Measurements from ENCODE around the gene AAR2. TPM values are rescaled to one million over a fixed set of nuclear protein-coding genes. Genes with fewer than 3 reads are reported as not detected.

AAR2 gene
- total RNA-seq, result 25.6 and 25.9 TPM in 2 replicates

GRCh38 chr20:36235892-36236785 is at the start of gene AAR2:
AAR2 (plus strand) TSS chr20:36236478; CDS start chr20:36239869, 3,391 bp downstream.

DNA sequence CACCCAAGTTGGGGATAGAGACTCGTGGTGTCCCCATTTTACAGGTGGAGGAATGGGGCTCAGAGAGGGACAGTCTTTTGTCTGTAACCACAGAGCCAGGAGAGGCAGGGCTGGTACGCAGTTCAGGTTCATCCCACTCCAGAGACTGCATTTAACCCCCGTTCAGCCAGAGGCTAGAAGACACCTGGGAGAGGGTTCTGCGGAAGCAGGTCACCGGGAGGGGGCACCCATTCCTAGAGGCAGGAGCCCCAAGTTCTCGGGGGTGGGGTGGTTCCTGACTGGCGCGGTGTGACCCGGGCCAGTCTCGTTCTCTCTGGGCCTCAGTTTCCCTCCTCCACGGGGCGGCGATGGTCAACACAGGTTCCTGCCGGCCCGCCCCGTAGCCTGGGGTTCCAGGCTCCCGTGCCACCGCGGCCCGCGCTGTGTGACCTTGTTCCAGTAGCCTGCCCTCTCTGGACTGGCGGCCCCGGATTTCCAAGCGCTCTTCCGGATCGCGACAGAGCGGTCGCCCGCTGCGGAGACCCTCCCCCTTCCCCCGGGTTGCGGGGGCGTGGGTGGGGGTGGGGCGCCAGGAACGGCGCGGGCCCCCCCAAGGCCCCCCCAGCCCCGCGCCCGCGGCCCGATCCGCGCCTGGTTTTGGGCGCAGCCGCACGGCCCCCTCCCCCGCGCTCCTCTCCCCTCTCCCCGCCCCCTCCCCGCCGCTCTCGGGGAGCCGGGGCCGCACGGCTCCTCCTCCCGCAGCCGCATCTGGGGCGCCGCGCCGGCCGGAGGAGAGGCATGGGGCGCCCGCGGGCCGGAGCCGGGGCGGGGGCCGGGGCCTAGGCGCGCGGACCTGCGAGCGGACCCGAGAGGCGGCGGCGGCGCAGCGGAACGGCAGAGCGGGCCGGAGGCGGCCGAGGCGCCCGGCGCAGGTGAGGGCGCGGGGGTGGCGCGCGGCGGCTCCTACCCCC is 69.6 kb downstream of the AAR2 start, which contains the start of gene DLGAP4:
Gene DLGAP4, plus strand, starts transcription at position 738 of the 950 bp plus-strand sequence. CDS start 125,379 bp downstream, outside the sequence.

Other genes starting within 250 kb of the AAR2 start
- 9.0 and 11.7 TPM in 2 replicates for gene EPB41L1, start 81.7 kb upstream of the AAR2 start, total RNA-seq
- gene DLGAP4, start 69.9 kb downstream of the AAR2 start, total RNA-seq, result 25.7 and 32.4 TPM in 2 replicates